ENCODE results near the gene RPS6KA5.
"Not testable (repeated sequence)": the region's sequence is repeated elsewhere in the genome, so short reads cannot be mapped to it uniquely, and the experiment has no call there.

RPS6KA5 gene

DNA sequence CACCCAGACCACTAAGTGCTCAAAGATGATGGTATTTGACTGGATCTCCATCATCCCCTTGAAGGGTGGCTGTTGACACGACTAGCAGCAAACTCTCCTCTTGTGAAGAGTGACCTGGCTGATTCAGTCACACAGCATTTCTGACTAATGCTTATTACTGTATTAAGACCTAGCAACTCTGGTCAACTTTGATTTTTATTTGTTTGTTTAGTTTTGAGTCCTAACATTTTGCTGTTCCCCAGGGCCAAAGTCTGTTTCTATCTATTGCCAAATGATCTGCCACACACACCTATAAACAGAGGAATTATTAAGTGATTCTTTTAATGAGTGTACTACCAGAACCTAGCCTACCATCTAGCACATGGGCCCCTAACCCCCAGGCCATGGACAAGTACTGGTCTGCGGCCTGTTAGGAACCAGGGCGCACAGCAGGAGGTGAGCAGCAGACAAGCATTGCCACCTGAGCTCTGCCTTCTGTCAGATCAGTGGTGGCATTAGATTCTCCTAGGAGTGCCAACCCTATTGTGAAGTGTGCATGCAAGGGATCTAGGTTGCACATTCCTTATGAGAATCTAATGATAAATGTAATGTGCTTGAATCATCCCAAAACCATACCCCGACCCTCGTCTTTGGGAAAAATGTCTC, 120.0 kb downstream of the RPS6KA5 start:
- no peak for DNase-seq

DNA sequence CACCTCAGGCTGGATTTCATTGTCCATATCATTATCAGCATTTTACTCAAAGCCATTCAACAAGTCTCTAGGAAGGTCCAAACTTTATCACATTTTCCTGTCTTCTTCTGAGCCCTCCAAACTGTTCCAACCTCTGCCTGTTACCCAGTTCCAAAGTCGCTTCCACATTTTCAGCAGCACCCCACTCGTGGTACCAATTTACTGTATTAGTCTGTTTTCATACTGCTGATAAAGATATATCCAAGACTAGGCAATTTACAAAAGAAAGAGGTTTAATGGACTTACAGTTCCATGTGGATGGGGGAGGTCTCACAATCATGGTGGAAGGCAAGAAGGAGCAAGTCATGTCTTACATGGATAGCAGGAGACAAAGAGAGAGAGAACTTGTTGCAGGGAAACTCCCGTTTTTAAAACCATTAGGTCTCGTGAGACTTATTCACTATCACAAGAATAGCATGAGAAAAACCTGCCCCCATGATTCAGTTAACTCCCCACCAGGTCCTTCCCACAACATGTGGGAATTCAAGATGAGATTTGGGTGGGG, 121.1 kb downstream of the RPS6KA5 start:
- DNase-seq: not testable (repeated sequence)

DNA sequence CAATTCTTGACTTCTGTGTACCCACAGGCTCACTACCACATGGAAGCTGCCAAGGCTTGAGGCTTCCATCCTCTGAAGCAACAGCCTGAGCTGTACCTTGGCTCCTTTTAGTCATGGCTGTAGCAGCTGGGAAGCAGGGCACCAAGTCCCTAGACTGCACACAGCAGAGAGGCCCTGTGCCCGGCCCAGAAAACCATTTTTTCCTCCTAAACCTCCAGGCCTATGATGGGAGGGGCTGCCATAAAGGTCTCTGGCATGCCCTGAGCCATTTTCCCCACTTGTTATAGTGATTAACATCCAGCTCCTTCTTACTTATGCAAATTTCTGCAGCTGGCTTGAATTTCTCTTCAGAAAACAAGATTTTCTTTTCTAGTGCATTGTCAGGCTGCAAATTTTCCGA, 121.8 kb downstream of the RPS6KA5 start:
- DNase-seq: no peak

DNA sequence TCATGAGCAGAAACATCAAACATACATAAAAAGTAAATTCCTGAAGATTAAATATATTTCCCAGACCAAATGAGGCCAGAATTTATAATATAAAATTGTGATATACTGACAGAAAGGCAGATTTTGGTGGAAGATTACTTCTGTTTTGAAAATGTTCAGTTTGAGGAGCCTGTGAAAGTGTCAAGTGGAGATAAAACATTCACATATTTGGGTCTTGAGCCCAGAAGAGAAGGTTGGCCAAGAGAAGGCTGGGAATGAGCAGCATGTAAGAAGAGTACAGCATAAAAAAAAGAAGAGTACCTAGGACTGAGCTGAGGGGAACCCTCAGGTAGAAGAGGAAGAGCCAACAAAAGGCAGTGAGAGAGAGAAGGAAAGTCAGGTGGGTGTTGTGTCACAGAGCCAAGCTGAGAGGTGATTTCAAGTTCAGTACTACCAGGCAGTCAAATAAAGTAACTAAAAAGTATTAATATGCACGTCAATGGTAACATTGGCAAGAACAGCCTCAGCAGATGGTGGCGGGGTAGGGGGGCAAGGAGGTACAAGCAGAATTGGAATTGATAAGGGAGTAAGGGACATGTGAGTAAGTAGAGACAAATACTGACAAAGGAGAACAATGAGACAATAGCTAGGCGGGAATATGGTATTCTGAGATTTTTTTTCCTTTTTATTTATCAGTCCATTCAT, 123.5 kb downstream of the RPS6KA5 start:
- no peak for DNase-seq

DNA sequence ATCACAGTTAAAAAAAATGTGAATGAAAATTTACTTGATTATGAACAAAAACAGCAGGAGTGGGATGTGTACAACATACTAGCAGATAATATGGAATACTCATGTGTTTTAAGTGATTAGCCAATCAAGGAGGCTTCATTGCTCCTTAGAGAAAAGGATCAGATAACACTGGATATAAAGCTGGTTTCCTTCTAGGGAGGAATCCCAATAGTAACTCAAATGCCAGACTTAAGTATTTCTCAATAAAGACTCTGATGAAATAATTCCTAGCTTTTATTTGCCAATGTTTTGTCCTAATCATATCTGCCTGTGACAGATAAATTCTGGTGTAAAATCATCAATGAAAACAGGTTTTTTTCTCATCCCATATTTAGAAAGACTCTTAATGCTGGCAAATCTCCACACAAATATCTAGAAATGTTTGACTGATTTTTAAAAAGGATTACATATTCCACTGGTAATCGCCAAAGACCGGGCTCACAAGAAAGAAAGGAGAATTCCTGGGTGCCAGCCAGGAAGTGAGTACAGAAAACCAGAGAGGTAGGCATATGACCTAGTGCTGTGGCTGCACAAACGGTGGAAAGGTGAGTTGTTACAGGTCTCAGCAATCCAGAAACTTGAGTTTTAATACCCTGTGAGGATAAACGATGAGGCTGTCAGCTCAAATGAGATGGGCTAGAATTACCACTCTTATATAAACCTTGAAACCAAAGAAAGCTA, 135.7 kb downstream of the RPS6KA5 start:
- no peak for DNase-seq

DNA sequence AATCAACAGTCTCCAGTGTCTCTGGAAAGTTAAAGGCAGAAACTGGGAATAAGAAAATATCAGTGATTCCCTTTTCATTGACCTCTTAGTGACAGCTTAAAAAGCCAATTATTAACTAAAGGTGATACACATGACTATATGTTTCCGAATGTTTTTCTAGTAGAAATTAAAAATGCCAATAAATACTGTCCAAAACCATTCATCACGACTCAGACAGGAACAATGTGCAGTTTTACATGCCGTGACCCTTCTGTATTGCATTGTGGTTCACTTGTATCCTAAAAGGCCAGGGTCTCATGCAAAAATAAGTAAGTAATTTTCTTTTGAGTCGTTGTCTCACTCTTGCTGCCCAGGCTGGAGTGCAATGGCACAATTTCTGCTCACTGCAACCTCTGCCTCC, 138.3 kb downstream of the RPS6KA5 start:
- DNase-seq: no peak

DNA sequence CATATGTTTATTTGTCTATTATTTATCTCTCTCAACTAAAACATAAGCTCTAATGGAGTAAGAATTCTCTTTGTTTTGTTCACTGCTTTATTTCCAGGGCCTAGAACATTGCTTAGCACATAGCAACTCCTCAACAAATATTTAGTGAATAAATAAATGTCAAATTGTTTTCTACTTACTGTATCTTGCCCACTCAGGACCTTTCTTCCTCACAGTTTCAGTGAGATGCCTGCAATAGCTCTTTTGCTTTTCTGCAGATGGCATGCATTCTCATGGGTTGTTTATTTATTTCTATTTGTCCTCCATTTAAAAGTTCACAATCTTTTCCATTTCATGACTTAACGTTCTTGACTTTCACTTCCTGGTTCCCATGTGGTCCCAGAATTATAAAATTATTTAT, 149.3 kb downstream of the RPS6KA5 start:
- no peak for DNase-seq

DNA sequence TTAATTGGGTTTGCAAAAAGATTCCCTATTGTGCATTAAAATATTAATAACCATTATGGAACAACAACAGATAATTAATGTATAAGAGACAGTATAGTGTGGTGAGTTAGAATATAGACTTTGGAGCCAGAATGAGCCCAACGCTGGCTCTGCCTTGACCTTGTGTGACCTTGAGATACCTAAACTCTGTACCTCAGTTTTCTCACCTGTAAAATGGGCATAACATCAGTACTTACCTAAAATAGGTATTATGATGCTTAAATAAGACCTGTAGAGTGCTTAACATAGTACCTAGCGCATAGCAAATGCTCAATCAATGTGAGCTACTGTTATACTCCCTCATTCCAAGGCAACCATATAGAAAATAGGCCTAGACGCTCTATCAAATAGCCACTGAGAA, 153.3 kb downstream of the RPS6KA5 start:
- DNase-seq: no peak

DNA sequence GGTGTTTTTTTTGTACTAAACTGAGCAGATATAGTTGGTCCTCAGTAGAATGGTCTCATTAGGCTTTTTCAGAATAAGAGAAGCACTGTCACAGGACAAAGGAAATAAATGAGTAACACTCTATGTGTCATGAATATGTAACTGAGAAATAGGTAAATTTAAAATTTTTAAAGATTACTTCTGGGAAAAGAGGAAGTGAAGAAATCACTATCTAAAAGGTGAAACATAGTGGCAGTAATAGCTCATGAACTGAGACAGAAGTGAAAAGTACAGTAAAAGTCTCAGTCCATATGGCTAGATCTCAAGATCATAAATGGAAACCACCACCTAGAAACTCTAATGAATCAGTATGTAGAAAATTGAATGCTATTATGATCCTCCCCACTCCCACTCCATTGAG, 154.9 kb downstream of the RPS6KA5 start:
- no peak for DNase-seq

DNA sequence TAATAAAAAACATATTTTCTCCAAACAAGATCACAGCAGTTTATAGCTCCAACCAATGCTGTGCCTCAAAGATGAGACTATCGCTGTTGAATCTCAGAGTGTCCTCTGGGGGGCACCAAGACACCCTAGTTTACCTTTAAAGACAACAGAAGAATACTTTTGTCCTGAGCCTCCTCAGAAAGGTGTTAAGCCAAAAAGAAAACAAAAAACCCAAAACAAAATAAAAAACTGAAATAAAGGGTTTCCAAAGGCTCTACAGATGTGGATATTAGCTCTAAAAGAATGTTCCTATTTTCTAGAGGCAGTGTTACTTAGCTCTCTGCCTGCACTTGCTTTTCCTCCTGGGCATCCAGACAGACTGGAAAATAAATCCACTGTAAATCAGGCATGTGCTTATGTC, 157.3 kb downstream of the RPS6KA5 start:
- DNase-seq: peak in 35 of 56 donors; percentile 2 to 85 (median 25)

DNA sequence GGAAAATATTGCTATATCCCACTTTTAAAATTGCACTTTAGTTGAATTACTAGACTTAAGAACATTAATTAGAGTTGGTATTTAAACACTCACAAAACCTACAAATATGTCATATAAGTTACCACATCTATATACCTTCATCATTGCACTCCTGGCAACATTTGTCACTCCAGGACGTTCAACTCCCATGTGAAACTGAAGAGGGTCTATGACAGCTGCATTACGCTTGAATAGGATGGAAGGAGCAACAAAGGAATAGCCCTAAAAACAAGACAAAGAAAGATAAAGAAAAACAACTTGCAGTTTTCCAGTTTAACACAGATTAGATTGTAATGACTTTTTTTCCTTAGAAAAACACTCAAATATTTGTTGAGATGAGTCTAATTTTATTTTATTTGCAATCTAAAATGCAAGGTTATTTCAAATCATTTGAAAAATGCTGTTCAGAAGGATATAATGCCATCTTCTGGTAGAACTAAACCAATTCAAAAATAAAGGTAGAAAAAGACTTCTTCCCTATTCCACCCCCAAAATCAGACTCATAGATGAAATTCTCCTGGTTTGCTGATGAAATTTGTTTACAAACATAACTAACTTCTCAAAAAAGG, 159.9 kb downstream of the RPS6KA5 start:
- DNase-seq: no peak

DNA sequence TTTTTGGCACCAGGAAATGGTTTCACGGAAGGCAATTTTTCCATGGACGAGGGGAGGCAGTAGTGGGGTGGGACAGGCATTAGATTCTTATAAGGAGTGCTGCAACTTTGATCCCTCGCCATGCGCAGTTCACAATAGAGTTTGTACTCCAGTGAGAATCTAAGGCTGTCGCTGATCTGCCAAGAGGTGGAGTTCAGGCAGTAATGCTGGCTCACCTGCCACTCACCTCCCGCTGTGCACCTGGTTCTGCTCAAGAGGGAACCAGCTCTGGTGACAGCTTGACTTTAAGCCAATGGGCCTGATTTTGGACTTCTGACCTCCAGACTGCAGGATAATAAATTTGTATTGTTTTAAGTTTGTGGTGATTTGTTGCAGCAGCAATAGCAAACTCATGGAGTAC, 163.4 kb downstream of the RPS6KA5 start:
- no peak for DNase-seq

DNA sequence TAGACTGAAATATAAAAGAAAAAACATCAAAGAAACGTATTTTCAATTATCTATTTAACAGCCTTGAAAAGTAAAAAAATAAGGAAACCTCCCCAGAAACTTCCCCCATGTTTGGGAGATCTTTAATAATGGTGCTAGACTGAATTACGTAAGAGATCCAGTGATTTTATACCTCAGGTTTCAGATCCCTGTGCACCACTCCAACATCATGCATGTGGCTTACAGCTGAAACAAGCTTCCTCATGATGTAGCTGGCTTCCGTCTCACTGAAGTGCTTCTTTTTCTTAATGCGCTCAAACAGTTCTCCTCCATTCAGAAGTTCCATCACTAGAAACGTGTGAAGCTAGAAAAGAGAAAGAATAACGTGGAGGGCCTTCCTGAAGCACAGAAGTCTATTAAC, 166.2 kb downstream of the RPS6KA5 start:
- DNase-seq: peak in 2 of 56 donors; percentile 3 to 7

DNA sequence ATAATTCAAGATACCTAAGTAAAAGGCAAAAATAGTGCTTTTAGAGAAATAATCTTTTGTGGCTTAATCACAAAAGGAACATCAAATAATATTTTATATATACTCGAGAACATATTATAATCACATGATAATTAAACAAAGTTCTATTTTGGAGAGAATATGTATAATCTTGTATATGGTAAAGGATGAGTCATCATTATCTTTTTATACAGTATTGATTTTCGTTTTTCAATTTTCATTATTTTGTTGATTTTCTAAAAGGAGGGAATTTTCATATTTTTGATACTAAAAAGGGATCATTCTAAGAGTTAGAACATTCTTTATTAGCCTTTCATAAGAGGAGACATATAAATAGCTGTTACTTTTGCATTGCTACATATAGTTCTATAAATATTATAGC, 166.9 kb downstream of the RPS6KA5 start:
- DNase-seq: no peak

DNA sequence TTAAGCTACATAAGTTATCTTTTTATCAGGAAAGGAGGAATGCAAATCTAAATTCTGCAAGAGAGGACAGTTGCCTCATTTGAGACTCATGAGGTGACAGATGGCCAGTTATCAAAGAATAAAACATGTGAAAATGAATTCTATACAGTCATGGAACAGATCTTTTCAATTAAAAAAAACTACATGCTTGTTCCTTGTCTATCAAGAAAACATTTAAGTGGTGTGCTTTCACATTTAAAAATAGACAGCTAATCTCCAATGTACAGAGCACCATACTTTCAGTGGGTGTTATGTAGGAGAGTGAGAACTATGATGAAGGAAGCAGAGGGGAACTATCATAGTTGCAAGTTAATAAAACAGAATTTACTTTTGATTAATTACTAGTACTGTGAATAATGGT, 167.5 kb downstream of the RPS6KA5 start:
- DNase-seq: no peak

DNA sequence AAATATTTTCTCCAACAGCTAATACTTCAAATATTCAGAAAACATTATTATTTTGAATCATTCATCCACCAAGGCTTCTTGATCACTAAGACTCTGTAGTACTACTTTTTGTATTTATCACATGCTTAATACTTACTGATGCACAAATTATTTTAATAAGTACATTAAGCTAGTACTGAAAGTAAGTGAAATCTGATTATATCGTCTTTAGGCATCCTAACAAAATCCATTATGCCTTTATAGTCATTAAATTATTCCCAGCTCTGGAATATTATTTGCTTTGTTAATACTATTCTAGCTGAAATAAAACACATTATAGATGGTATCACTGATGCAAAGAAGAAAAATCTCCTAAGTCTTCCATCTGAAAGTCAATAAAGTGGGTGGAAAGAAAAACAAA, 169.1 kb downstream of the RPS6KA5 start:
- DNase-seq: no peak

DNA sequence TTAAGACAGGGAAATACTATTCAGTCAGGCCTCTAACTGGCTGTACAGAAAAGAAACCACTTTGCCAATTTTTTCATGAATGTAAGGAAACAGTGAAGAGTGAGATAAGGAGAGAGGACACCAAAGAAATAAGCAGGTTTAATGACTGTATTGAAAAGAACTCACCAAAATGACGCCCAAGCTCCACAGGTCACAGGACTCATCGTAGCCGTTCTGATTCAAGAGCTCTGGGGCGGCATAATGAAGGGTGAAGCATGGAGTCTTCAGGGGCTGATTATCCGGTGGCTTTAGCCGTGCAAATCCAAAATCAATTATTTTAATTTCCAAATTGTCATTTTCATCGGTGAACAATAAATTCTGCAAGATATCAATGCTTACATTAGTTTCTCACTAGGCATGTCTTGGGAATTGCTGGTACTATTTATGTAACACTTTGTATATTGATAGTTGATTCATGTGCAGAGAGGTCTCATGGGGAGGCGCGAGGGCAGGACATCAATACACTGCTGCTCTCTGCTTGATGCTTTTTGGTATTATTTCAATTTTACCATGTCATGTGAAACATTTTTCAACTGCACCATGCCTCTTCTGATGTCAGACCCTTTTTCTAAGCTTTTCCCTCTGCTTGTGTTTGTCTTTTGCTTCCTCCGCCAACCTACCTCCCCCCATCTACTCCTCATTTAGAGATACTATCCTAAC, 170.0 kb downstream of the RPS6KA5 start:
- no peak for DNase-seq

DNA sequence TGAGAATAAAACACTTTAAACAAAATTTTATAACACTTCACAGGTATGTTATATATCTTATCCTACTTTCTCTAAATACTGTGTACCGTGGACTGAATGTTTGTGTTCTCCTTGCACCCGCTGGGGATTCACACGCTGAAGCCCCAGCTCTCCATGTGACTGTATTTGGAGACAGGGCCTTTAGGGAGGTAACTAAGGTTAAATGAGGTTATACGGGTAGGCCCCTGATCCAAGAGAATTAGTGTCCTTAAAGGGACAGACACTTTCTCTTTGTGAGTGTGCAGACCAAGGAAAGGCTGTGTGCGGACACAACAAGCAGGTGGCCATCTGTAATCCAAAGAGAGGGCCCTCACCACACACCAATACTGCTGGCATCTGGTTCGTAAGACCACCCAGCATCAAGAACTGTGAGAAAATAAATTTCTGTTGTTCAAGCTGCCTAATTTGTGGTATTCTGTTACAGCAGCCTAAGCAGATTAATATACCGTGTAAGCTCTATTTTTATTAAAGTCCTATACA, 174.1 kb downstream of the RPS6KA5 start:
- DNase-seq: no peak

DNA sequence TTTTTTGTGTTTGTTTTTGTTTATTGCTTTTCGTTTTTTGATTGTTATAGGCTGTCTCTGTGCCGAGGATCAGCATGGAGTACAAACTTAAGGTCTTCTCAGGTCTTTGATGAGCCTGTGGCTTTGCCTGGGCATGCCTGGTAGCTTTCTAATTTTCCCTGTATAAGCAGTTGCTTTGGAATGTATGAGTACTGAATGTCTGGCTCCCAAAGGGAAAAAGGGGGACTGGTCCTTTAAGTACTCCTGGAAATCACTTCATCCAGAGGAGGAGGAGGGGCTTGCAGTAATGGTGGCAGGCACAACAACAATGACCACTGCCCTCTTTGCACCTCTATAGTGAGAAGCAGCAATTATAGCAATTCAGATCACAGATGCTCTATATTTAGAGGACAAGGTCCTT, 176.7 kb downstream of the RPS6KA5 start:
- no peak for DNase-seq

DNA sequence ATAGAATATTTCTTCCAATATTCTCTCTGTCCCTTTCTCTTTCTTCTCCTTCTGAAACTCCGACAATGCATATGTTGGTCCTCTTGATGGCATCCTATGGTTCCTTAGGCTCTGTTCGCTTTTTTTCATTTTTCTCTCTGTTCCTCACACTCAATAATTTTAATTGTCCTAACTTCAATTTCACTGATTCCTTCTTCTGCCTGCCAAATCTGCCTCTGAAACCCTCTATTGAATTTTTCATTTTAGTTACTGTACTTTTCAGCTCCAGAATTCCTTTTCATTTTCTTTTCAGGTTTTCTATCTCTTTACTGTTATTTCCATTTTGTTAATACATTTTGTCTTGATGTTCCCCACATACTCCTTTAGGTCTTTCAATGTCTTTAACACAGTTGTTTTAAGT, 177.2 kb downstream of the RPS6KA5 start:
- no peak for DNase-seq

DNA sequence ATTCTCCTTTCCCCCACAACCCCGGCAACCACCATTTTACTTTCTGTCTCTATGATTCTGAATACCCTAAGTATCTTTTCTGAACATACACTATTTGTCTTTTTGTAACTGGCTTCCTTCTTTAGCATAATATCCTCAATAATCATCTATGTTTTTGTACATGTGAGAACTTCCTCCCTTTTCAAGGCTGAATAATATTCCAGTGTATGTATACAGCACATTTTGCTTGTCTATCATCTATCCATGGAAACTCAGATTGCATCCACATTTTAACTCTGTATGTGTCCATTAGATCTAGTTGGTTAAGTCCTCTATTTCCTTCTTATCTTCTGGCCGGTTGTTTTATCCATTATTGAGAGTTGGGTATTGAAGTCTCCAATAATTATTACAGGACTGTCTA, 180.2 kb downstream of the RPS6KA5 start:
- no peak for DNase-seq
